Trophoblast cell (in vitro differentiated cells and primary cell): ENCODE results near the gene CENPO.

Source experiments
- DNase-seq, 2 donors: peaks; one replicate each; pipeline ENCODE4 v3.0.0-alpha.2; 2016
- H2AFZ ChIP-seq: 2 replicates; pipeline ENCODE4 v1.6.1; 2013; ENCODE audit warnings: low read length, moderate library complexity, mild to moderate bottlenecking; ENCODE audit not compliant: insufficient read depth, poor library complexity
- H2AK5ac ChIP-seq: 2 replicates; pipeline ENCODE4 v1.6.1; 2013; ENCODE audit warnings: mild to moderate bottlenecking, low read length
- H2BK120ac ChIP-seq: 2 replicates; pipeline ENCODE4 v1.6.1; 2013; ENCODE audit warnings: low read length, mild to moderate bottlenecking, moderate library complexity; ENCODE audit not compliant: insufficient read depth, poor library complexity
- H2BK12ac ChIP-seq: 2 replicates; pipeline ENCODE4 v1.6.1; 2013; ENCODE audit warnings: mild to moderate bottlenecking, low read length, moderate library complexity
- H2BK5ac ChIP-seq: 2 replicates; pipeline ENCODE4 v1.6.1; 2013; ENCODE audit warnings: low read length, low read depth, moderate library complexity, mild to moderate bottlenecking; ENCODE audit not compliant: poor library complexity
- H3K14ac ChIP-seq: 2 replicates; pipeline ENCODE4 v1.6.1; 2013; ENCODE audit warnings: mild to moderate bottlenecking, low read length
- H3K18ac ChIP-seq: 2 replicates; pipeline ENCODE4 v1.6.1; 2013; ENCODE audit warnings: mild to moderate bottlenecking, low read length
- H3K23ac ChIP-seq: 2 replicates; pipeline ENCODE4 v1.6.1; 2013; ENCODE audit warnings: low read length
- H3K27ac ChIP-seq: 2 replicates; pipeline ENCODE4 v1.5.1; 2013; ENCODE audit warnings: low read depth, mild to moderate bottlenecking, inconsistent platforms, low read length, moderate library complexity
- H3K27me3 ChIP-seq: 2 replicates; pipeline ENCODE4 v1.6.1; 2013; ENCODE audit warnings: inconsistent platforms, mild to moderate bottlenecking, low read length, moderate library complexity; ENCODE audit not compliant: insufficient read depth
- H3K36me3 ChIP-seq, 2 experiments: 1 replicate in 1 of 2; 2 replicates in 1 of 2; pipeline ENCODE4 v1.6.1; 2013; ENCODE audit warnings: low read length in 2 of 2, mild to moderate bottlenecking in 2 of 2, moderate library complexity in 1 of 2; ENCODE audit not compliant: insufficient read depth in 2 of 2, control insufficient read depth in 1 of 2
- H3K4ac ChIP-seq: 2 replicates; pipeline ENCODE4 v1.6.1; 2013; ENCODE audit warnings: low read depth, mild to moderate bottlenecking, low read length, moderate library complexity
- H3K4me1 ChIP-seq, 2 experiments: 1 replicate in 1 of 2; 2 replicates in 1 of 2; pipeline ENCODE4 v1.6.1; 2013; ENCODE audit warnings: low read length in 2 of 2, mild to moderate bottlenecking in 2 of 2, moderate library complexity in 1 of 2; ENCODE audit not compliant: insufficient read depth in 2 of 2, control insufficient read depth in 1 of 2
- H3K4me2 ChIP-seq: 2 replicates; pipeline ENCODE4 v1.6.1; 2013; ENCODE audit warnings: inconsistent platforms, mild to moderate bottlenecking, low read length, moderate library complexity
- H3K4me3 ChIP-seq: 2 replicates; pipeline ENCODE4 v1.5.1; 2013; ENCODE audit warnings: mild to moderate bottlenecking, low read depth, low read length, inconsistent platforms
- H3K79me1 ChIP-seq: one replicate; pipeline ENCODE4 v1.6.1; 2013; ENCODE audit warnings: low read length
- H3K79me2 ChIP-seq: 2 replicates; pipeline ENCODE4 v1.6.1; 2013; ENCODE audit warnings: low read length, mild to moderate bottlenecking; ENCODE audit not compliant: control insufficient read depth, insufficient read depth, poor library complexity
- H3K9ac ChIP-seq: 2 replicates; pipeline ENCODE4 v1.6.1; 2013; ENCODE audit warnings: mild to moderate bottlenecking, low read length
- H3K9me3 ChIP-seq: 2 replicates; pipeline ENCODE4 v1.6.1; 2013; ENCODE audit warnings: low read depth, mild to moderate bottlenecking, control low read depth, inconsistent platforms, low read length; ENCODE audit not compliant: insufficient read depth
- H4K12ac ChIP-seq: 2 replicates; pipeline ENCODE4 v1.6.1; 2013; ENCODE audit warnings: low read depth, mild to moderate bottlenecking, low read length, moderate library complexity
- H4K8ac ChIP-seq: 2 replicates; pipeline ENCODE4 v1.6.1; 2013; ENCODE audit warnings: low read depth, mild to moderate bottlenecking, low read length, moderate library complexity
- H4K91ac ChIP-seq: one replicate; pipeline ENCODE4 v1.6.1; 2013; ENCODE audit warnings: low read depth, mild to moderate bottlenecking, low read length, moderate library complexity
- WGBS: extraction: QIAGEN DNeasy Blood & Tissue Kit; methylation state at CpG from one replicate; pipeline ENCODE4 v1.1.7; 2013; ENCODE audit warnings: missing lambda C conversion rate; ENCODE audit not compliant: insufficient read length, insufficient coverage; ENCODE audit errors: extremely low coverage; 5-methylcytosine and 5-hydroxymethylcytosine counted together

Gene CENPO

GRCh38 chr2:24830786-24831185 is 37.6 kb downstream of the CENPO start:
- no peak overlapping the region for H2BK12ac ChIP-seq
- no peak overlapping the region for H2BK120ac ChIP-seq
- no peak overlapping the region for H3K9ac ChIP-seq
- H3K4me1 ChIP-seq = no peaks in the 10 kb centered on the region
- H3K18ac ChIP-seq = no peak overlapping the region
- H3K23ac ChIP-seq = no peak overlapping the region
- H3K36me3 ChIP-seq = no peaks in the 10 kb centered on the region
- H3K79me1 ChIP-seq = no peaks in the 10 kb centered on the region
- no peak overlapping the region for H2BK5ac ChIP-seq
- H4K91ac ChIP-seq = no peak overlapping the region
- H3K27ac ChIP-seq = no peak overlapping the region
- no CpG with 5 or more reads among the region's 12 CpGs for WGBS
- no peak overlapping the region for H3K4ac ChIP-seq
- H3K4me2 ChIP-seq = no peak overlapping the region
- peaks cover 1% of the 10 kb centered on the region for H3K9me3 ChIP-seq
- H4K8ac ChIP-seq = no peak overlapping the region
- H3K79me2 ChIP-seq = no peaks in the 10 kb centered on the region
- no peak overlapping the region for H3K14ac ChIP-seq
- H2AFZ ChIP-seq = no peak overlapping the region
- H2AK5ac ChIP-seq = no peak overlapping the region
- H3K4me3 ChIP-seq = no peak overlapping the region
- no peak overlapping the region for H4K12ac ChIP-seq
- H3K27me3 ChIP-seq = no peaks in the 10 kb centered on the region
- no peak for DNase-seq

DNA sequence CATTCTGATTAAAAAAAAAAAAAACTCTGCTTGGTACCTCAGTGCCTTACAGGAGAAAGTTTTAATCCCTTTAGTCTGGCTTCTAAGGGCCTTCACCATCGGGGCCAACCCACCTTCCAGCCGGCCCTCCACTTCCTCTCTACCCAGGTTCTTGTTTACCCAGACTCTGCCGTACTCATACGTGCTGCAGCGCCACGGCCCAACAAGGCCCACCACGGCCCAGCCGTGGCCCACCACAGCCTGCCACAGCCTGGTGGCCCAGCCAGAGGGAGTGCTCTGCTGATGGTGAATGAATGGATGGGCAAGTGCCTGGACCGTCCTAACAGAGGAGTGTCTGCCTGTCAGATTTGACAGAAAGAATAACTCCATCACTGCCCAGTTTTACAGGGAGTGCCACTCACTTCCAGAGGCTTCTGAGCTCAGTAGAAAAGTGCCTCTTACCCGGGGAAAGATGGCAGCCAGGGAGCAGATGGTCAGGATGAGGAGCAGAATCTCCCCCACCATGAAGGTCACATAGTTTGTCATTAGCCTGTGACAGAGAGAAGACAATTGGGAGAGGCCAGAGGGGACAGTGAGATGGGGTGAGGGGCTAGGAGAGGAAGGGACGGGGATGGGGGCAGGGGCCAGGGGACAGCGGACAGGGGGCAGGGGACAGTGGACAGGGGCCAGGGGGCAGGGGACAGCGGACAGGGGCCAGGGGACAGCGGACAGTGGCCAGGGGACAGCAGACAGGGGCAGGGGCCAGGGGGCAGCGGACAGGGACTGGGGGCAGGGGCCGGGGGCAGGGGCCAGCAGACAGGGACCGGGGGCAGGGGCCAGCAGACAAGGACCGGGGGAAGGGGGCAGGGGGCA is 38.2 kb downstream of the CENPO start:
- Histone ChIP-seq H2AFZ (no peak overlapping the region), H3K27ac (no peak overlapping the region), H3K23ac (no peak overlapping the region), H3K4me3 (no peak overlapping the region), H3K9me3 (peaks cover 3% of the 10 kb centered on the region), H3K4ac (no peak overlapping the region), H3K79me2 (no peaks in the 10 kb centered on the region), H3K79me1 (no peaks in the 10 kb centered on the region), H2BK120ac (no peak overlapping the region), H3K36me3 (no peaks in the 10 kb centered on the region), H4K12ac (no peak overlapping the region), H2AK5ac (no peak overlapping the region), H3K9ac (no peak overlapping the region), H3K14ac (no peak overlapping the region), H2BK5ac (no peak overlapping the region), H3K4me2 (no peak overlapping the region), H3K4me1 (no peaks in the 10 kb centered on the region), H3K18ac (no peak overlapping the region), H2BK12ac (no peak overlapping the region), H3K27me3 (no peaks in the 10 kb centered on the region), H4K8ac (no peak overlapping the region), H4K91ac (no peak overlapping the region)
- no CpG with 5 or more reads among the region's 18 CpGs for WGBS
- no peak for DNase-seq

DNA sequence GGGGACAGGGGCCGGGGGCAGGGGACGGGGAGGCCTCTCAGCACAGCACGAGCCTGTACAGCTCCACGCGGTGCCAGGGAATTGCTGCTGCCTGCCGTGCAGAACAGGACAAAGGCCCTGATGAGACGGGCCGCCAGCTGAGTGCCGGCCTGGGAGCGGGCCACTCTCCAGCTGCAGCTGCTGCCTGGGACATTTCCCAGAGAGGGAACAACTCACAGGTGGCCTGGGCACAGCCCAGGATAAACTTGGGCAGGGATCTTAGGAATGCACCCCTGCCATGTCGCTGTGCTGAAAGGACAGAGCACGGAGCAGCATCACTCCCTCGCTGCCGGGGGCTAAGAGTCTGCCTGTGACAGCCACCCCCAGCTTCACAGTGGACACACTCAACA is 38.8 kb downstream of the CENPO start:
- Histone ChIP-seq H3K23ac (no peak overlapping the region), H4K91ac (no peak overlapping the region), H3K79me2 (no peaks in the 10 kb centered on the region)

GRCh38 chr2:24832521-24832920 is 39.3 kb downstream of the CENPO start:
- no peak overlapping the region for H3K18ac ChIP-seq
- no peak overlapping the region for H2BK5ac ChIP-seq
- H4K91ac ChIP-seq = no peak overlapping the region
- no peak overlapping the region for H3K27ac ChIP-seq
- H3K4me1 ChIP-seq = no peaks in the 10 kb centered on the region
- H3K36me3 ChIP-seq = no peaks in the 10 kb centered on the region
- no peak overlapping the region for H2BK12ac ChIP-seq
- H3K4ac ChIP-seq = no peak overlapping the region
- no peak overlapping the region for H3K14ac ChIP-seq
- no peak overlapping the region for H3K4me2 ChIP-seq
- no peak overlapping the region for H2AK5ac ChIP-seq
- H4K12ac ChIP-seq = no peak overlapping the region
- H3K79me2 ChIP-seq = no peaks in the 10 kb centered on the region
- H3K9me3 ChIP-seq = peaks cover 3% of the 10 kb centered on the region
- no peak overlapping the region for H2BK120ac ChIP-seq
- no peak overlapping the region for H3K23ac ChIP-seq
- H3K79me1 ChIP-seq = no peaks in the 10 kb centered on the region
- no peaks in the 10 kb centered on the region for H3K27me3 ChIP-seq
- no CpG with 5 or more reads among the region's 9 CpGs for WGBS
- no peak overlapping the region for H3K4me3 ChIP-seq
- H4K8ac ChIP-seq = no peak overlapping the region
- H2AFZ ChIP-seq = no peak overlapping the region
- no peak for DNase-seq
- no peak overlapping the region for H3K9ac ChIP-seq

More for the DNA sequence above, 38.8 kb downstream of the CENPO start:
- Histone ChIP-seq H2AK5ac (no peak overlapping the region), H3K27me3 (no peaks in the 10 kb centered on the region), H3K14ac (no peak overlapping the region), H3K4me2 (no peak overlapping the region), H2BK120ac (no peak overlapping the region), H3K4me1 (no peaks in the 10 kb centered on the region), H3K4ac (no peak overlapping the region), H3K18ac (no peak overlapping the region), H3K79me1 (no peaks in the 10 kb centered on the region), H3K27ac (no peak overlapping the region), H4K12ac (no peak overlapping the region), H2BK5ac (no peak overlapping the region), H3K9me3 (peaks cover 3% of the 10 kb centered on the region), H2AFZ (no peak overlapping the region), H2BK12ac (no peak overlapping the region), H3K36me3 (no peaks in the 10 kb centered on the region), H4K8ac (no peak overlapping the region), H3K9ac (no peak overlapping the region), H3K4me3 (no peak overlapping the region)
- WGBS = no CpG with 5 or more reads among the region's 14 CpGs
- no peak for DNase-seq
